Left ventricle myocardium inferior (tissue), 1 donor: Measurements from ENCODE around the gene SLC2A5. TPM values are rescaled to one million over a fixed set of nuclear protein-coding genes. Genes with fewer than 3 reads are reported as not detected.

Experiments used
- DNase-seq: peaks from one replicate; pipeline ENCODE4 v3.0.0-alpha.2; 2020
- H3K27ac ChIP-seq: fragments of 200-600 bp; replicated peaks from 2 replicates; pipeline ENCODE4 v1.8.0; 2021
- H3K27me3 ChIP-seq: fragments of 200-600 bp; 2 replicates; pipeline ENCODE4 v1.8.0; 2021; ENCODE audit warnings: low read depth
- H3K36me3 ChIP-seq: fragments of 200-600 bp; 2 replicates; pipeline ENCODE4 v1.8.0; 2021
- H3K4me1 ChIP-seq: fragments of 200-600 bp; 2 replicates; pipeline ENCODE4 v1.8.0; 2021
- H3K4me3 ChIP-seq: fragments of 200-600 bp; 2 replicates; pipeline ENCODE4 v1.8.0; 2021; ENCODE audit warnings: mild to moderate bottlenecking, moderate library complexity
- H3K9me3 ChIP-seq: fragments of 200-600 bp; replicated peaks from 2 replicates; pipeline ENCODE4 v1.8.0; 2021
- intact Hi-C: fragments of 100-400 bp; cut with micrococcal nuclease; formaldehyde crosslinking; loops from one replicate; pipeline ENCODE4 v1.11.0; 2022
- total RNA-seq: library from RNA; stranded (reverse); fragmentation: NEBNext Ultra II Directional; extraction: Animal tissue kit (Norgen Biotek cat#: 25700); gene quantifications from one replicate; pipeline ENCODE4 v1.2.1, GENCODE V29; 2021
- TF ChIP-seq, protein P1 (sequence below): fragments of 200-600 bp; IDR thresholded peaks from 2 replicates; pipeline ENCODE4 v1.8.0; 2021; ENCODE audit warnings: antibody characterized with exemption, mild to moderate bottlenecking, borderline replicate concordance
- donor health status: DM: no; HTN: yes; CAD: no; lungs with severe emphysema.

The SLC2A5 gene
- total RNA-seq, 1 donor from 2014 or later = 4.2 TPM

DNA sequence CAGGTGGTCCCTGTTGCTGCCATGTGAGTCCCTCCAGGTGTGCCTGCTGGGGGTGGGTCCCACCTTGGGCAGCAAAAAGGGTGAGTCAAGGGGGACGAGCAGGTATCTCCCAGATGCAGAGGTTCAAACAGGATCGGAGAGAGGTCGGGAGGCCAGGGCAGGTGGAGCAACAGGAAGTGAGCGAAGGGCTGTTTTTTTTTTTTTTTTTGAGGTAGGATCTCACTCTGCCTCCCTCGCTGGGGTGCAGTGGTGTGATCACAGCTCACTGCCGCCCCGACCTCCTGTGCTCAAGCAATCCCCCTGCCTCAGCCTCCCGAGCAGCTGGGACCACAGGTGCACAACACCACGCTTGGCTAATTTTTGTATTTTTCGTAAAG is 82.6 kb downstream of the SLC2A5 start:
- Histone ChIP-seq H3K9me3 (no peaks in the 10 kb centered on the region), H3K27ac (peak overlapping the region; percentile 76), H3K4me3 (no peak overlapping the region), H3K36me3 (no peaks in the 10 kb centered on the region), H3K27me3 (no peaks in the 10 kb centered on the region), H3K4me1 (peaks cover 30% of the 10 kb centered on the region)
- TF ChIP-seq, protein P1, sequence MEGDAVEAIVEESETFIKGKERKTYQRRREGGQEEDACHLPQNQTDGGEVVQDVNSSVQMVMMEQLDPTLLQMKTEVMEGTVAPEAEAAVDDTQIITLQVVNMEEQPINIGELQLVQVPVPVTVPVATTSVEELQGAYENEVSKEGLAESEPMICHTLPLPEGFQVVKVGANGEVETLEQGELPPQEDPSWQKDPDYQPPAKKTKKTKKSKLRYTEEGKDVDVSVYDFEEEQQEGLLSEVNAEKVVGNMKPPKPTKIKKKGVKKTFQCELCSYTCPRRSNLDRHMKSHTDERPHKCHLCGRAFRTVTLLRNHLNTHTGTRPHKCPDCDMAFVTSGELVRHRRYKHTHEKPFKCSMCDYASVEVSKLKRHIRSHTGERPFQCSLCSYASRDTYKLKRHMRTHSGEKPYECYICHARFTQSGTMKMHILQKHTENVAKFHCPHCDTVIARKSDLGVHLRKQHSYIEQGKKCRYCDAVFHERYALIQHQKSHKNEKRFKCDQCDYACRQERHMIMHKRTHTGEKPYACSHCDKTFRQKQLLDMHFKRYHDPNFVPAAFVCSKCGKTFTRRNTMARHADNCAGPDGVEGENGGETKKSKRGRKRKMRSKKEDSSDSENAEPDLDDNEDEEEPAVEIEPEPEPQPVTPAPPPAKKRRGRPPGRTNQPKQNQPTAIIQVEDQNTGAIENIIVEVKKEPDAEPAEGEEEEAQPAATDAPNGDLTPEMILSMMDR = no peak
- intact Hi-C loops = loop anchor here (5.0 kb wide), 1 partner anchor 65 kb away; no protein-coding TSS in a partner anchor
- DNase-seq = no peak

DNA sequence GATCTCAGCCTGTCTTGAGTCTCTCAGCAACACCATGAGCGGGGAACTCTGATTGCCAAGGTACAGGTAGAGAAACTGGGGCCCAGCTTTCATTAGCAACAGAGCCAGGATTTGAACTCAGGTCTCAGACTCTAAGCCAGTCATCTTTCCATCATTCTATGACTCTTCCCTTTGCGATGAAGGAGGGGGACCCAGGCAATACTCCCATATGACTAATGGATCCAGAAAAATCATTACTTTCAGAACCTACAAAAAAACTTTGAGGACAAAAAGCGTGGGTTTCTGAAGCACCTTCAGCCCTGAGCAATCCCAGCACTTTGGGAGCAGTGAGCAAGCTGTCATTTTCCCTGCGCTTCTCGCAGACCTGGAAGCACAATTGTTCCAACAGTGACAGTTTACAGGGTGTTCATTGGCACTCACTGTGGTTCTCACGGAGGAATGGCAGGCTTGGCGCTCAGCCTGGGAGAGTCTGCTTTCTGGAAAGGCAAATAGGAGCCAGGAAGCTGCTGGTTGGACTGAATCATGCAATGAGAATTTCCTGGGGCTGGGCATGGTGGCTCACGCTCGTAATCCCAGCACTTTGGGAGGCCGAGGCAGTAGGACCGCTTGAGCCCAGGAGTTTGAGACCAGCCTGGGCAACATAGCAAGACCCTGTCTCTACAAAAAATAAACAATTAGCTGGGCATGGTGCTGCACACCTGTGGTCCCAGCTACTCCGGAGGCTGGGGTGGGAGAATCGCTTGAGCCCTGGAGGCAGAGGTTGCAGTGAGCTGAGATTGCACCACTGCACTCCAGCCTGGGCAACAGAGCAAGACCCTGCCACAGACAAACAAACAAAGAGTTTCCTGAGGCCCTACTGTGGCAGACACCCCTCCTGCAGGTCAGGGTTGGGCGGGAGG is 83.3 kb downstream of the SLC2A5 start:
- TF ChIP-seq, protein P1 = no peak
- no peaks in the 10 kb centered on the region for H3K27me3 ChIP-seq
- intact Hi-C loops = loop anchor here (5.0 kb wide), 1 partner anchor 64 kb away; no protein-coding TSS in a partner anchor
- H3K9me3 ChIP-seq = peaks cover under 1% of the 10 kb centered on the region
- H3K4me3 ChIP-seq = no peak overlapping the region
- H3K27ac ChIP-seq = peak overlapping the region; percentile 76
- no peaks in the 10 kb centered on the region for H3K36me3 ChIP-seq
- peaks cover 30% of the 10 kb centered on the region for H3K4me1 ChIP-seq
- peak; percentile 84 for DNase-seq

Other genes starting within 250 kb of the SLC2A5 start
- gene ENO1, start 190.9 kb downstream of the SLC2A5 start, total RNA-seq = 124 TPM
- gene CA6, start 123.8 kb downstream of the SLC2A5 start, total RNA-seq = not detected
- not detected for gene SLC2A7, start 43.2 kb downstream of the SLC2A5 start, total RNA-seq
- 48.4 TPM for gene GPR157, start 59.5 kb upstream of the SLC2A5 start, total RNA-seq
- 21.9 TPM for gene H6PD, start 165.1 kb upstream of the SLC2A5 start, total RNA-seq
- 17.6 TPM for gene SPSB1, start 223.3 kb upstream of the SLC2A5 start, total RNA-seq